ENCODE measurements around the gene HSPH1. TPM values are rescaled to one million over a fixed set of nuclear protein-coding genes. Genes with fewer than 3 reads are reported as not detected.
"Not testable (repeated sequence)": the region's sequence is repeated elsewhere in the genome, so short reads cannot be mapped to it uniquely, and the experiment has no call there.

The HSPH1 gene
- polyA plus RNA-seq, 1 donor (not counting 4 experiments of a cell fraction or from before 2014, with no cell fraction given) = 111 TPM

- DNase-seq (ENCODE audit: low read depth, low spot score) = no peak
- H3K4me3 ChIP-seq (ENCODE audit: control insufficient read depth in 2 of 3, extremely low read depth in 1 of 3, insufficient read depth in 2 of 3, low read depth in 1 of 3, low read length in 3 of 3) = no peak overlapping the region
- no peak overlapping the region for H3K4me2 ChIP-seq (ENCODE audit: control insufficient read depth, extremely low read depth, insufficient read depth, low read depth, low read length)
- H3K79me2 ChIP-seq (ENCODE audit: control insufficient read depth, insufficient read depth, low read length) = no peaks in the 10 kb centered on the region
- dilution Hi-C loops (cut with MboI; ENCODE audit: extremely low pct_ligation_motif_present, low sequenced_read_pairs) = no loop called here
- H4K20me1 ChIP-seq (ENCODE audit: control insufficient read depth, extremely low read depth, insufficient read depth, low read length) = no peaks in the 10 kb centered on the region
- no peaks in the 10 kb centered on the region for H3K9me3 ChIP-seq (ENCODE audit: control insufficient read depth, low read depth, low read length)
- H3K9ac ChIP-seq (ENCODE audit: control insufficient read depth, extremely low read depth, insufficient read depth, low read length) = no peak overlapping the region
- H3K4me1 ChIP-seq (ENCODE audit: control insufficient read depth, extremely low read depth, insufficient read depth, low read length) = peaks cover 7% of the 10 kb centered on the region
- no peaks in the 10 kb centered on the region for H3K9me1 ChIP-seq (ENCODE audit: control insufficient read depth, extremely low read depth, insufficient read depth, low read length)
- TF ChIP-seq EZH2 (IDR thresholded peaks at IDR 0.05; ENCODE audit: low read length) (no peak), CTCF (optimal IDR thresholded peaks at IDR 0.05 in 1 of 3, IDR thresholded peaks at IDR 0.05 in 1 of 3, conservative IDR thresholded peaks at IDR 0.05 in 1 of 3; ENCODE audit: extremely low read depth in 1 of 3, insufficient read depth in 2 of 3, low read length in 3 of 3) (no peak)
- H2AFZ ChIP-seq (ENCODE audit: control insufficient read depth, low read length) = no peak overlapping the region
- no peak for FAIRE-seq
- H3K27me3 ChIP-seq (ENCODE audit: control insufficient read depth, extremely low read depth, insufficient read depth, low read length) = no peaks in the 10 kb centered on the region
- H3K27ac ChIP-seq (ENCODE audit: control insufficient read depth, insufficient read depth, low read length) = no peak overlapping the region
- no peaks in the 10 kb centered on the region for H3K36me3 ChIP-seq (ENCODE audit: control insufficient read depth in 2 of 2, extremely low read depth in 1 of 2, insufficient read depth in 2 of 2, low read length in 2 of 2)
Observed at GRCh38 chr13:31101472-31102170, 60.1 kb downstream of the HSPH1 start.

- Histone ChIP-seq H3K79me2 (ENCODE audit: control insufficient read depth, insufficient read depth, low read length) (no peaks in the 10 kb centered on the region), H2AFZ (ENCODE audit: control insufficient read depth, low read length) (no peak overlapping the region), H3K9me3 (ENCODE audit: control insufficient read depth, low read depth, low read length) (no peaks in the 10 kb centered on the region), H3K9me1 (ENCODE audit: control insufficient read depth, extremely low read depth, insufficient read depth, low read length) (no peaks in the 10 kb centered on the region), H3K27me3 (ENCODE audit: control insufficient read depth, extremely low read depth, insufficient read depth, low read length) (no peaks in the 10 kb centered on the region), H3K9ac (ENCODE audit: control insufficient read depth, extremely low read depth, insufficient read depth, low read length) (no peak overlapping the region), H4K20me1 (ENCODE audit: control insufficient read depth, extremely low read depth, insufficient read depth, low read length) (no peaks in the 10 kb centered on the region), H3K27ac (ENCODE audit: control insufficient read depth, insufficient read depth, low read length) (no peak overlapping the region), H3K4me2 (ENCODE audit: control insufficient read depth, extremely low read depth, insufficient read depth, low read depth, low read length) (no peak overlapping the region), H3K4me1 (ENCODE audit: control insufficient read depth, extremely low read depth, insufficient read depth, low read length) (peaks cover 14% of the 10 kb centered on the region), H3K36me3 (ENCODE audit: control insufficient read depth in 2 of 2, extremely low read depth in 1 of 2, insufficient read depth in 2 of 2, low read length in 2 of 2) (no peaks in the 10 kb centered on the region), H3K4me3 (ENCODE audit: control insufficient read depth in 2 of 3, extremely low read depth in 1 of 3, insufficient read depth in 2 of 3, low read depth in 1 of 3, low read length in 3 of 3) (no peak overlapping the region)
- FAIRE-seq (no peak), DNase-seq (ENCODE audit: low read depth, low spot score) (no peak)
- TF ChIP-seq EZH2 (IDR thresholded peaks at IDR 0.05; ENCODE audit: low read length) (no peak), CTCF (optimal IDR thresholded peaks at IDR 0.05 in 1 of 3, IDR thresholded peaks at IDR 0.05 in 1 of 3, conservative IDR thresholded peaks at IDR 0.05 in 1 of 3; ENCODE audit: extremely low read depth in 1 of 3, insufficient read depth in 2 of 3, low read length in 3 of 3) (no peak)
- dilution Hi-C loops (cut with MboI; ENCODE audit: extremely low pct_ligation_motif_present, low sequenced_read_pairs) = no loop called here
Observed at GRCh38 chr13:31100721-31101120, 61.0 kb downstream of the HSPH1 start.

GRCh38 chr13:31097911-31098434 is 63.7 kb downstream of the HSPH1 start:
- H3K27ac ChIP-seq (ENCODE audit: control insufficient read depth, insufficient read depth, low read length); H4K20me1 ChIP-seq (ENCODE audit: control insufficient read depth, extremely low read depth, insufficient read depth, low read length); H3K4me3 ChIP-seq (ENCODE audit: control insufficient read depth in 2 of 3, extremely low read depth in 1 of 3, insufficient read depth in 2 of 3, low read depth in 1 of 3, low read length in 3 of 3); FAIRE-seq; H3K79me2 ChIP-seq (ENCODE audit: control insufficient read depth, insufficient read depth, low read length); H3K4me2 ChIP-seq (ENCODE audit: control insufficient read depth, extremely low read depth, insufficient read depth, low read depth, low read length); H3K9me3 ChIP-seq (ENCODE audit: control insufficient read depth, low read depth, low read length); DNase-seq (ENCODE audit: low read depth, low spot score); H3K9ac ChIP-seq (ENCODE audit: control insufficient read depth, extremely low read depth, insufficient read depth, low read length); dilution Hi-C loops (cut with MboI; ENCODE audit: extremely low pct_ligation_motif_present, low sequenced_read_pairs); H3K36me3 ChIP-seq (ENCODE audit: control insufficient read depth in 2 of 2, extremely low read depth in 1 of 2, insufficient read depth in 2 of 2, low read length in 2 of 2); H3K27me3 ChIP-seq (ENCODE audit: control insufficient read depth, extremely low read depth, insufficient read depth, low read length); H2AFZ ChIP-seq (ENCODE audit: control insufficient read depth, low read length); H3K9me1 ChIP-seq (ENCODE audit: control insufficient read depth, extremely low read depth, insufficient read depth, low read length): not testable (repeated sequence)
- H3K4me1 ChIP-seq (ENCODE audit: control insufficient read depth, extremely low read depth, insufficient read depth, low read length) = peaks cover 41% of the 10 kb centered on the region
